HCT116 (cell line): Measurements from ENCODE around the gene RGS13. TPM values are rescaled to one million over a fixed set of nuclear protein-coding genes. Genes with fewer than 3 reads are reported as not detected.

Source experiments
- ATAC-seq: fragments of 200-7000 bp; cut with Tn5 transposase; 2 replicates; pipeline ENCODE4 v1.9.1; 2020; ENCODE audit warnings: mild to moderate bottlenecking, moderate library complexity
- BruUV-seq: library from RNA; stranded (reverse); fragments of 400-500 nt; replicated peaks from 2 replicates; lab custom pipeline; 2021; lab: Mats Ljungman, UMichigan
- CTCF ChIA-PET: fragments of 300-600 bp; sonication (Branson Sonifier 250); formaldehyde crosslinking; loops from one replicate; lab custom pipeline; 2021; ENCODE audit warnings: antibody characterized with exemption; lab: Charles Lee
- POLR2A ChIA-PET: fragments of 300-600, 350-600 bp; sonication (Branson Sonifier 250); formaldehyde crosslinking; loops from one replicate; lab custom pipeline; 2021; ENCODE audit warnings: antibody characterized with exemption; lab: Charles Lee
- RAD21 ChIA-PET, 2 experiments: fragments of 300-600 bp; sonication (Branson Sonifier 250); formaldehyde crosslinking; loops; one replicate each; lab custom pipeline; 2023; ENCODE audit warnings: low total read pairs in 2 of 2; ENCODE audit not compliant: uncharacterized antibody in 2 of 2, unreplicated experiment in 2 of 2, low non-redundant PET in 1 of 2; lab: Charles Lee
- DNase-seq: peaks from one replicate; pipeline ENCODE4 v3.0.0-alpha.2; 2010; ENCODE audit warnings: low read depth, low spot score
- H2AFZ ChIP-seq: fragments of 200-600 bp; shearing (Covaris generic), sonication (generic); 2 replicates; pipeline ENCODE4 v1.6.1; 2017; ENCODE audit warnings: low read depth, mixed run types, mixed read lengths, antibody characterized with exemption, low read length; ENCODE audit not compliant: poor library complexity, severe bottlenecking
- H3K27ac ChIP-seq: 2 replicates; pipeline ENCODE4 v1.5.1; 2012; ENCODE audit warnings: low read depth, low read length
- H3K27me3 ChIP-seq: fragments of 200-600 bp; sonication (generic); 2 replicates; pipeline ENCODE4 v1.6.1; 2016; ENCODE audit warnings: mixed run types, low read length, mixed read lengths; ENCODE audit not compliant: insufficient read depth
- H3K36me3 ChIP-seq, 2 experiments: fragments of 200-500 bp in 1 of 2; fragments of 200-600 bp in 1 of 2; sonication (Bioruptor generic) in 1 of 2; sonication (generic) in 1 of 2; 2 replicates each; pipeline versions ENCODE4 v1.5.1 to v1.6.1; 2014 to 2016; ENCODE audit warnings: low read length in 2 of 2, inconsistent platforms in 1 of 2, mixed read lengths in 1 of 2, mixed run types in 1 of 2; ENCODE audit not compliant: insufficient read depth in 2 of 2, control insufficient read depth in 1 of 2
- H3K4me1 ChIP-seq, 2 experiments: fragments of 200-600 bp in 1 of 2; sonication (generic) in 1 of 2; 2 replicates each; pipeline versions ENCODE4 v1.5.1 to v1.6.1; 2012 to 2017; ENCODE audit warnings: low read length in 2 of 2, inconsistent platforms in 1 of 2, mild to moderate bottlenecking in 1 of 2, mixed read lengths in 1 of 2, mixed run types in 1 of 2, moderate library complexity in 1 of 2; ENCODE audit not compliant: insufficient read depth in 2 of 2, control insufficient read depth in 1 of 2
- H3K4me2 ChIP-seq: fragments of 200-600 bp; sonication (generic); 2 replicates; pipeline ENCODE4 v1.6.1; 2017; ENCODE audit warnings: mixed run types, low read length, mixed read lengths
- H3K4me3 ChIP-seq, 2 experiments: fragments of 200-600 bp in 1 of 2; sonication (generic) in 1 of 2; replicated peaks in 1 of 2; 2 replicates each; pipeline ENCODE4 v1.5.1; 2011 to 2016; ENCODE audit warnings: low read length in 2 of 2, control low read depth in 1 of 2, low read depth in 1 of 2, mild to moderate bottlenecking in 1 of 2, mixed read lengths in 1 of 2, mixed run types in 1 of 2
- H3K79me2 ChIP-seq: fragments of 200-600 bp; sonication (generic); 2 replicates; pipeline ENCODE4 v1.6.1; 2017; ENCODE audit warnings: mild to moderate bottlenecking, mixed run types, low read length, moderate library complexity, mixed read lengths; ENCODE audit not compliant: insufficient read depth
- H3K9ac ChIP-seq: fragments of 200-600 bp; sonication (generic); 2 replicates; pipeline ENCODE4 v1.6.1; 2016; ENCODE audit warnings: low read length, mixed read lengths
- H3K9me2 ChIP-seq: fragments of 200-600 bp; sonication (generic), shearing (Covaris generic); 2 replicates; pipeline ENCODE4 v1.6.1; 2017; ENCODE audit warnings: mixed run types, mild to moderate bottlenecking, moderate library complexity; ENCODE audit not compliant: insufficient read depth
- H3K9me3 ChIP-seq, 2 experiments: fragments of 200-500 bp in 1 of 2; fragments of 200-600 bp in 1 of 2; sonication (Bioruptor generic) in 1 of 2; sonication (generic) in 1 of 2; 2 replicates each; pipeline ENCODE4 v1.6.1; 2014 to 2017; ENCODE audit warnings: low read length in 2 of 2, mixed read lengths in 2 of 2, inconsistent platforms in 1 of 2, low read depth in 1 of 2, mild to moderate bottlenecking in 1 of 2, mixed run types in 1 of 2, moderate library complexity in 1 of 2; ENCODE audit not compliant: control insufficient read depth in 1 of 2, insufficient read depth in 1 of 2
- H4K20me1 ChIP-seq: fragments of 200-600 bp; sonication (generic), shearing (Covaris generic); 2 replicates; pipeline ENCODE4 v1.6.1; 2017; ENCODE audit warnings: mixed run types, mild to moderate bottlenecking, moderate library complexity; ENCODE audit not compliant: insufficient read depth
- ATF3 ChIP-seq: IDR thresholded peaks from 2 replicates; pipeline ENCODE4 v1.6.1; 2012
- CBX3 ChIP-seq: IDR thresholded peaks from 2 replicates; pipeline ENCODE4 v1.6.1; 2012; ENCODE audit warnings: low read depth
- CTCF ChIP-seq, 3 experiments: fragments of 200-600 bp in 1 of 3; sonication (generic) in 1 of 3; IDR thresholded peaks in 2 of 3; conservative IDR thresholded peaks in 1 of 3; 2 replicates each; pipeline ENCODE4 v1.5.1; 2012 to 2017; ENCODE audit warnings: low read depth in 2 of 3, low read length in 2 of 3, antibody characterized with exemption in 1 of 3, borderline replicate concordance in 1 of 3, control low read depth in 1 of 3, mild to moderate bottlenecking in 1 of 3, mixed read lengths in 1 of 3, mixed run types in 1 of 3, moderate library complexity in 1 of 3; ENCODE audit not compliant: insufficient read depth in 1 of 3
- EGR1 ChIP-seq: IDR thresholded peaks from 2 replicates; pipeline ENCODE4 v1.6.1; 2012; ENCODE audit warnings: low read depth
- ELF1 ChIP-seq: IDR thresholded peaks from 2 replicates; pipeline ENCODE4 v1.6.1; 2012; ENCODE audit warnings: low read depth, borderline replicate concordance
- EZH2 ChIP-seq: fragments of 200-600 bp; sonication (generic); IDR thresholded peaks from 2 replicates; pipeline ENCODE4 v1.6.1; 2017; ENCODE audit warnings: antibody characterized with exemption, mixed run types
- EZH2phosphoT487 ChIP-seq: fragments of 200-600 bp; IDR thresholded peaks from 2 replicates; pipeline ENCODE4 v1.6.1; 2018; ENCODE audit warnings: antibody characterized with exemption, borderline replicate concordance
- FOSL1 ChIP-seq: IDR thresholded peaks from 2 replicates; pipeline ENCODE4 v1.6.1; 2012; ENCODE audit warnings: low read depth
- MAX ChIP-seq: IDR thresholded peaks from 2 replicates; pipeline ENCODE4 v1.6.1; 2012
- REST ChIP-seq: IDR thresholded peaks from 2 replicates; pipeline ENCODE4 v1.6.1; 2012; ENCODE audit warnings: low read depth
- SRF ChIP-seq: IDR thresholded peaks from 2 replicates; pipeline ENCODE4 v1.6.1; 2012; ENCODE audit warnings: low read depth
- TCF7L2 ChIP-seq: IDR thresholded peaks from 2 replicates; pipeline ENCODE4 v1.7.0; 2011; ENCODE audit warnings: borderline replicate concordance, inconsistent platforms; ENCODE audit not compliant: insufficient read depth, insufficient read length; ENCODE audit errors: extremely low read depth
- YY1 ChIP-seq: IDR thresholded peaks from 2 replicates; pipeline ENCODE4 v1.6.1; 2011; ENCODE audit warnings: low read length, low read depth, moderate library complexity, mild to moderate bottlenecking; ENCODE audit not compliant: insufficient replicate concordance; ENCODE audit errors: extremely low read depth
- ZBTB33 ChIP-seq: IDR thresholded peaks from 2 replicates; pipeline ENCODE4 v1.6.1; 2011; ENCODE audit warnings: mild to moderate bottlenecking, low read length, moderate library complexity; ENCODE audit not compliant: insufficient replicate concordance; ENCODE audit errors: extremely low read depth
- ZFX ChIP-seq: fragments of 450-650 bp; IDR thresholded peaks from 2 replicates; pipeline ENCODE4 v1.6.1; 2017
- ZNF274 ChIP-seq: fragments of 200-500 bp; sonication (Bioruptor generic); IDR thresholded peaks from 2 replicates; pipeline ENCODE4 v1.6.1; 2014; ENCODE audit warnings: mild to moderate bottlenecking, low read depth, low read length, inconsistent platforms
- intact Hi-C: fragments of 100-400 bp; cut with micrococcal nuclease; formaldehyde crosslinking; loops from 2 replicates; pipeline ENCODE4 v1.10.0; 2022
- total RNA-seq: library from RNA; stranded (reverse); gene quantifications from one replicate; pipeline ENCODE4 v1.2.1, GENCODE V29; 2021; ENCODE audit not compliant: unreplicated experiment

Gene RGS13
- total RNA-seq, 1 experiment from 2014 or later: not detected

- no peak for DNase-seq
- Histone ChIP-seq H3K27ac (no peak overlapping the region), H4K20me1 (no peaks in the 10 kb centered on the region), H3K4me2 (no peak overlapping the region), H3K4me1 (peaks cover 20 to 22% of the 10 kb centered on the region in 2 experiments), H3K27me3 (no peaks in the 10 kb centered on the region), H2AFZ (no peak overlapping the region), H3K9me3 (no peaks in the 10 kb centered on the region), H3K9ac (no peak overlapping the region), H3K79me2 (no peaks in the 10 kb centered on the region), H3K9me2 (no peaks in the 10 kb centered on the region), H3K36me3 (no peaks in the 10 kb centered on the region)
- ChIA-PET RAD21 (no interaction called here), CTCF (no interaction called here), POLR2A (no interaction called here)
- BruUV-seq: no TSS peak
- ATAC-seq: no peak
- no peak for TF ChIP-seq EZH2phosphoT487
- no peak for TF ChIP-seq EZH2
- TF ChIP-seq EGR1: no peak
- no peak for TF ChIP-seq ZBTB33
- TF ChIP-seq FOSL1: no peak
- TF ChIP-seq CTCF (IDR thresholded peaks at IDR 0.05 in 2 of 3, conservative IDR thresholded peaks at IDR 0.05 in 1 of 3; ENCODE audit: borderline replicate concordance in 1 of 3, insufficient read depth in 1 of 3, low read depth in 2 of 3, low read length in 2 of 3): no peak
- no peak for TF ChIP-seq ZNF274
- no peak for TF ChIP-seq MAX
- no peak for TF ChIP-seq CBX3
- TF ChIP-seq ATF3: no peak
- TF ChIP-seq REST: no peak
- TF ChIP-seq ZFX: no peak
- no peak for TF ChIP-seq SRF
- no peak for TF ChIP-seq YY1
- no peak for TF ChIP-seq ELF1
- TF ChIP-seq TCF7L2: no peak
- TF ChIP-seq, all 23 proteins: peak for 0
- intact Hi-C loops: no loop called here
- no peak overlapping the region for H3K4me3 ChIP-seq
Measured at GRCh38 chr1:192696082-192696481, 60.1 kb downstream of the RGS13 start.
